Activated T-helper 2 cell treated with anti-CD3 and anti-CD28 coated beads, Interferon-gamma antibody, Interleukin-2, Interleukin-4, amounts not matched to agents 10 μg/mL and 5 μg/mL and 100 μg/mL, durations not matched to agents 14 hours and 24 hours and 36 hours (primary cell): ENCODE results near the gene NCKAP5L. TPM values are rescaled to one million over a fixed set of nuclear protein-coding genes. Genes with fewer than 3 reads are reported as not detected.

Experiments
- DNase-seq: peaks from one replicate; pipeline ENCODE4 v3.0.0; 2021; ENCODE audit warnings: low spot score
- H3K27ac Mint-ChIP-seq: one replicate; pipeline ENCODE4 v1.8.0; 2021; ENCODE audit warnings: mixed read lengths
- H3K27me3 Mint-ChIP-seq: one replicate; pipeline ENCODE4 v1.8.0; 2021; ENCODE audit warnings: low read depth, mixed read lengths
- H3K36me3 Mint-ChIP-seq: one replicate; pipeline ENCODE4 v1.8.0; 2021; ENCODE audit warnings: low read depth, mixed read lengths
- H3K4me1 Mint-ChIP-seq: one replicate; pipeline ENCODE4 v1.8.0; 2021; ENCODE audit warnings: low read depth, mixed read lengths
- H3K4me3 Mint-ChIP-seq: one replicate; pipeline ENCODE4 v1.8.0; 2021; ENCODE audit warnings: low read depth, mild to moderate bottlenecking, moderate library complexity, mixed read lengths
- H3K9me3 Mint-ChIP-seq: one replicate; pipeline ENCODE4 v1.8.0; 2021; ENCODE audit warnings: mixed read lengths
- intact Hi-C: fragments of 100-400 bp; cut with micrococcal nuclease; formaldehyde crosslinking; loops from one replicate; pipeline ENCODE4 v1.15.1; 2023
- total RNA-seq: library from RNA; stranded (reverse); gene quantifications from 2 replicates; pipeline ENCODE4 v1.2.3, GENCODE V29; 2022

The NCKAP5L gene
- total RNA-seq, 1 donor from 2014 or later, result 5.3 TPM

DNA sequence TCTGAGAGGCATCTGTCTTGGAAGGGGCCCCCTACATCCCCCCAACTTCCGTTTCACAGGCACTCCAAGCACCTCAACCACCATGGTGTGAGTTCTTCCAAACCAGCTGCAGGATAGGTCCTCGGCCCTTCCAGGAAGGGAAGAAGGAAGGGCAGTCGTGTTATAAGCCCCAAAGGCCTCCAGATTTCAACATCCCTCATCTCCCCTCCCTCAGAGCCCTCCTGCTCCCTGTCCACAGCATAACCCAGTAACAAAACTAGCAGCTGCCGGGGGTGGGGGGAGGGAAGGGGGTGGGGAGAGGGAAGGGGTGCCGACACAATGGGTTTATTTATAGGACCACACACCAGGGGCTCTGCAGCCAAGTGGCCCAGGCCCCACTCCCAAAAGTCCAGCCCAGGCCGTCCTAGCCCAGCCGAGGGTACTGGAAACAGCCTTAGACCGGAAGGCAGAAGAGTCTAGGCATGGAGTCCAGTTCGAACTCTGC is 18.3 kb downstream of the NCKAP5L start:
- H3K4me1 Mint-ChIP-seq, result peaks cover 3% of the 10 kb centered on the region
- intact Hi-C loops, result no loop called here
- no peaks in the 10 kb centered on the region for H3K27me3 Mint-ChIP-seq
- DNase-seq, result no peak
- no peaks in the 10 kb centered on the region for H3K36me3 Mint-ChIP-seq
- no peak overlapping the region for H3K4me3 Mint-ChIP-seq
- no peaks in the 10 kb centered on the region for H3K9me3 Mint-ChIP-seq
- H3K27ac Mint-ChIP-seq, result no peak overlapping the region

- no peak overlapping the region for H3K4me3 Mint-ChIP-seq
- H3K27me3 Mint-ChIP-seq, result no peaks in the 10 kb centered on the region
- H3K36me3 Mint-ChIP-seq, result no peaks in the 10 kb centered on the region
- no peak overlapping the region for H3K27ac Mint-ChIP-seq
- DNase-seq, result no peak
- intact Hi-C loops, result no loop called here
- no peaks in the 10 kb centered on the region for H3K9me3 Mint-ChIP-seq
- H3K4me1 Mint-ChIP-seq, result peaks cover 3% of the 10 kb centered on the region
Observed at GRCh38 chr12:49809381-49809905, 18.8 kb downstream of the NCKAP5L start.

DNA sequence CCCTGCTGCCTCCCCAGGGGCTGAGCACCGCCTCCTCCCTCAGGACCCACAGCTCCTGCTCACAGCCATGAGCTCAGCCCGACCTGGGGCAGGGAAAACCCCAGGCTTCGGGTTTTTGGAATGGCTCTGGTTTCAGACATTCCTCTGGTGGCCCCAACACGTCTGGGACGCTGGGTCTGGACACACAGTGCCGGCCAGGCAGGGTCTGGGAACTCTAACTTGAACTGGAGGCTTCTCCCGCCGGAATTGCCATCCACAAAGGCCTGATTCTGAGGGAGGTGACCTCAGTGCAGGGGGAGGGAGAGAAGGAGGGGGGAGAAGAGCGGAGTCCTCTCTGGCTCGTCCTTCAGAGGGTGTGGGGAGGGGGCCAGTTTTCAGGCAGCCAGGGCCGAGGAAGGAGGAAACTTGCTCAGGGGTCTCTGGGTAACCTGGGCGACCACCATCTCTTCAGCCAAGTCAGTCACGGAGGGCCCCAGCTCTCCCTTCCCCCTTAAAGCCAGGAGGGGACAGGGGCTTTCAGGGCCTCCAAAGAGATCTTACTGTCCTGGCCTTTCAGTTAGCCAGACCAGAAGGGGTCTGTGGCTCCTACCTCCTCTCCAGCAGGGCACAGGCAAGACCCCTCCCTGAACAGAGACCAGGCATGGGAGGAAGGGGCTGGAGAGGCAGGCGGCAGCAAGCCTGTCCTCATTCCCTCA is 19.4 kb downstream of the NCKAP5L start:
- DNase-seq, result no peak
- no peaks in the 10 kb centered on the region for H3K9me3 Mint-ChIP-seq
- no peaks in the 10 kb centered on the region for H3K27me3 Mint-ChIP-seq
- H3K4me3 Mint-ChIP-seq, result no peak overlapping the region
- intact Hi-C loops, result no loop called here
- H3K27ac Mint-ChIP-seq, result no peak overlapping the region
- H3K36me3 Mint-ChIP-seq, result no peaks in the 10 kb centered on the region
- H3K4me1 Mint-ChIP-seq, result peaks cover 3% of the 10 kb centered on the region

DNA sequence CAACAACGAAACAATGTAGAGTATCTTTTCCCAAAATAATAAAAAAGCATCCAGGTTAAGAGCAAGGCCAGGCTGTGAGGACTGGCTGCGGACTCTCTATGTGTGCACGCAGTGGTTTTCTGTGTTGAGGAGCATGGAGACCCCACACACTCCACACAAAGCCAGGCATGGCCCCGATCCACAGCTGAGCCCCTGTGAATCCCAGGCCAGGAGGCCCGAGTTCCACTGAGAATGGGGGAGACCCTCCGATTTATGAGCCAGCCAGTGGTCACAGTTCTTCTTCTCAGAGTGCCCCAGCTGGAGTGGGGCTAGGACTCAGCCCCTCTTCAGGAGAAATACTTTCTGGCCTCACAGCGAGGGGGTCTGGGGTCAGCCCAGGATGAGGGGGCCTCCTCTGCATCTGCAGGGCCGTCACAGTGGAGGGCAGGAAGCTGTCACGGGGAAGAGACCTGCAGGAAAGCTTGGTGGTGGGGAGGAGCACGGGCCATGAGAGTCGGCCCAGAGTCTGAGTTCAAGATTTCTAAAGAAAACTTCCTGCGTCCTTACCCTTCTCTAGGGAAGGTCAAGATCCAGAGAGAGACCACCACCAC is 20.1 kb downstream of the NCKAP5L start:
- DNase-seq, result no peak
- Mint-ChIP-seq H3K36me3 (no peaks in the 10 kb centered on the region), H3K27ac (no peak overlapping the region), H3K9me3 (no peaks in the 10 kb centered on the region), H3K27me3 (no peaks in the 10 kb centered on the region), H3K4me1 (peaks cover 3% of the 10 kb centered on the region), H3K4me3 (no peak overlapping the region)
- intact Hi-C loops, result no loop called here

DNA sequence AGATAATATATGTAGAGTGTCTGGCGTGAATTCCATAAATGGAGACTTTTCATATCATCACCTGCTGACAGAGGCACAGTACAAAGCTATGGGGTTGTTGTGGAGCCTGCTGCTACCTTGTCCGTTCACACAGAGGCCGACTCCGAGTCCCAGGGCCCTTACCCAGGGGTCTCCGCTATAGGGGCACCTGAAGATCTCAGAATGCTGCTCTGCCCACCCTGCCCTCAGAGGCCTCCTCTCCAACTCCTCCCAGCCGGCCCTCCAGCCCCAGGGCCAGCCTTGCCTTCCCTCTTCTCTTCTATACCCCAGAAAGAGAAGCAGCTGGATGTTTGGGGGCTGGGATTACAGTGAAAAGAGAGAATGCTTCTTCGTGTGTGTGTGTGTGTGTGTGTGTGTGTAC is 21.3 kb downstream of the NCKAP5L start:
- no peak for DNase-seq
- Mint-ChIP-seq H3K27ac (no peak overlapping the region), H3K4me1 (peaks cover 1% of the 10 kb centered on the region), H3K4me3 (no peak overlapping the region), H3K36me3 (no peaks in the 10 kb centered on the region), H3K9me3 (no peaks in the 10 kb centered on the region), H3K27me3 (no peaks in the 10 kb centered on the region)
- intact Hi-C loops, result no loop called here

DNA sequence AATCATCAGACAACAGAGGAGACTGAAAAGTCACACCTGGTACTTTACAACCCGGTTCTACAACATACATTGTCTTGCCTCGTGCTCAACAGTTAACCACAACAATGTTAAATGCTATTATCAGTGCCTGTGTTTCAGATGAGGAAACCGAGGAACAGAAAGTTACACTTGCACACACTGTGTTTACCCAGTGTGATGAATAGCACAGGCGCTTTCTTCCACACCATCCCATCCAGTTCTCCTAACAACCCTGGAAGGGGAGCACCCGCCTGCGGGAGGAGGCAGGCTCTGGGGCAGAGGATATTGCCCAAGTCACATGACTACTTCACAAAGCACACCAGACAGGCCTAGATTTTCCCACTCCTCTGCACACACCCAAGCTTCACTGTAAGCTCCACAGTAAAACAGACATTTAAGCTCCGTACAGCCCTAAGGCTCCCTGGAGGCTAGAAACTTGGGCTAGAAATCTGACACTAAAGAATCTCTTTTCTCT is 21.8 kb downstream of the NCKAP5L start:
- H3K27ac Mint-ChIP-seq, result no peak overlapping the region
- no peaks in the 10 kb centered on the region for H3K9me3 Mint-ChIP-seq
- no peaks in the 10 kb centered on the region for H3K27me3 Mint-ChIP-seq
- H3K36me3 Mint-ChIP-seq, result no peaks in the 10 kb centered on the region
- H3K4me3 Mint-ChIP-seq, result no peak overlapping the region
- no peak for DNase-seq
- intact Hi-C loops, result no loop called here
- no peaks in the 10 kb centered on the region for H3K4me1 Mint-ChIP-seq

- Mint-ChIP-seq H3K4me3 (no peak overlapping the region), H3K36me3 (no peaks in the 10 kb centered on the region), H3K27me3 (no peaks in the 10 kb centered on the region), H3K4me1 (no peaks in the 10 kb centered on the region), H3K27ac (no peak overlapping the region), H3K9me3 (no peaks in the 10 kb centered on the region)
- no peak for DNase-seq
- intact Hi-C loops, result no loop called here
Observed at GRCh38 chr12:49805409-49805808, 22.8 kb downstream of the NCKAP5L start.

DNA sequence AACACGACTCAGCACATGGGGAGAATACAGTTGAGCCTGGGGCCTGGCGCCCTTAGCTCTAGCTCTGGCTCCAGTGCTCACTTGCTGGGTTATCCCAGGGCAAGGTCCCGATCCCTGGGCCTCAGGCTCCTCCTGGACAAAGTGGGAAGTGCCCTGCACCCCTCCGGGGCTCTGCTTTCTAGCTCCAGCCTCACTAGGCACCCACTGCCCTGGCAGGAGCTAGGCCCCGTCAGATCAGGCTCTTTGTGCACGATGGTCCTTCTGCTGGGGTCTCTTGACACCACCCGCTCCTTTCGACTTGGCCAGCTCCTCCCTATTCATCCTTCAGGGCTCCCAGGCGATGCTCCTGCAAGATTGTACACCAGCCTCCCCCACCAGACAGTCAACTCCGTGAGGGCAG is 23.4 kb downstream of the NCKAP5L start:
- Mint-ChIP-seq H3K9me3 (no peaks in the 10 kb centered on the region), H3K4me1 (no peaks in the 10 kb centered on the region), H3K4me3 (no peak overlapping the region), H3K27ac (no peak overlapping the region), H3K27me3 (no peaks in the 10 kb centered on the region), H3K36me3 (no peaks in the 10 kb centered on the region)
- intact Hi-C loops, result no loop called here
- DNase-seq, result no peak

DNA sequence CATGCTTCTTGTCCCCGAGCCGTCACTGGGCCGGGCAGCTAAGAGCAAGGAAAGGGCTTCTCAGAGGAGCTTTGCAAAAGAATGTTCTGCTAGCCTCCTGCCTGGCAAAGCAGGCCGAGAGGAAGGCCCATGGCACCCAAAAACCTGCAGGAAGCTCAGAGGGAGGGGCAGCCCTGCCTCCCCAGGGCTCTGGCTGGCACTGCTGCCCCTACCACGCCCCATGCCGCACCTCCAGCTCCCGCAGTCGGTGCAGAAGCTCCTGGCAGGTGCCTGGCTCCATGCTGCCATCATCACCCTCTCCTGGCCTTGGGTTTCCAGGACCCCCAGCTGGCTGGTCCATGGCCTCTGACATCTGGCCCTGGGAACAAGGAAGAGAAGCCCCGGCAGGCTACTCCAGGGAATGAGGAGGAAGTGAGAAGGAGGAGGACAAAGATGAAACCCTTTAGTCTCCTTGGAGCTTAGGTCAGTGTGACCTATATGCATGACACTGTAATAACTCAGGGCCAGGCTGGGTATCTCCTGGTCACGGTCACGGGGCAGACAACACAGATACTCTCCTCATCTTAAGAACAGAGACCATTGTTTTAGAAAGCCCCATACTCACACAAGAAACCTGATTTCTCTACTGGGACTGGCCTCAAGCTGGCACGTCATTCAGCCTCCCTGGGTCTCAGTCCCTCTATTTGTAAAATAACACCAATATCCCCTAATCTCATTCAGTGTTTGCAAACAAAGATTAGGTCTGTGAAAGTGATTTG is 24.3 kb downstream of the NCKAP5L start:
- intact Hi-C loops, result no loop called here

DNA sequence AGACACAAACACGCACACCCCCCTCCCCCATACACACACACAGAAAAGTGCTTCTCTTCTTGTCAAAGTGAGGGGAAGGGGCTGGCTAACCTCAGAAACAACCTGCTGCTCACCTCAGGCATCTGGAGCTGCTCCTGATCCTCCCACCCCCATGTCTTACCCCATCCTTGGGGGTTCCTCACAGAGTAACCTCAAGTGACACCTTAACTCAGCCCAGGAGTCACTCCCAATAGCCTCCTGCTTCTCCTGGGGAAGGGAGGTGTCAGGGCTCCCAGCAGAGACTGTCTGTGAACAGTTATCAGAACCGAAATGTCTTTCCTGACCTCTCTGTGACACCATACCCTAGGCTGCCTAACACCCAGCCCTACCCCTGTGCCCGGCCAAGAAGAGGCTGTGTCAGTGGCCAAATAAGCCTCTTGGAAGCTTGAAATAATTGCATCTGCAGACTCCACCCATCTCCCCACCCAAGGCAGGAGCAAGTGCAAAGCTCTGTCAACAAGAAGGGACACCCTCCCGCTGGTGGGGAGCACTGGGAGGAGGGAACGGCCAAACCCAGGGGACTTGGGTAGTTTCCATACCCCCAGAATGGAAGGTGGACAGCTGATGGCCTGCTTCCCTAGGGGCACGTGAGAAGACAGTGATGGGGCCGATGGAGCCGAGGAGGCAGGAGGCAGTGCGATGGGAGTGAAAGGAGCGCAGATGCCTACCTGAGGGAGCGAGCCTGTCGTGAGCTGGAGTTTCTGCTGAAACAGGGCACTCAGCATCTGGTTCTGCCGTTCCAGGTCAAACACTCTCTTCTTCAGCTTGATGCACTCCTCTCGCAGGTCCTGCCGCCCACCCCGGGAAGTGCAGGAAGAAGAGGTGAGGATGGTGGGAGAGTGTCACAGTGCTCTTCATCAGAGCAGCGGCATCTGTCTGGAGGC is 26.8 kb downstream of the NCKAP5L start:
- no peak overlapping the region for H3K27ac Mint-ChIP-seq
- H3K9me3 Mint-ChIP-seq, result no peaks in the 10 kb centered on the region
- no peak for DNase-seq
- H3K27me3 Mint-ChIP-seq, result no peaks in the 10 kb centered on the region
- intact Hi-C loops, result no loop called here
- no peaks in the 10 kb centered on the region for H3K36me3 Mint-ChIP-seq
- no peak overlapping the region for H3K4me3 Mint-ChIP-seq
- H3K4me1 Mint-ChIP-seq, result no peaks in the 10 kb centered on the region

More for the DNA sequence above, 24.3 kb downstream of the NCKAP5L start:
- no peak overlapping the region for H3K4me3 Mint-ChIP-seq
- DNase-seq, result no peak
- H3K27ac Mint-ChIP-seq, result no peak overlapping the region
- H3K36me3 Mint-ChIP-seq, result no peaks in the 10 kb centered on the region
- H3K4me1 Mint-ChIP-seq, result no peaks in the 10 kb centered on the region
- no peaks in the 10 kb centered on the region for H3K27me3 Mint-ChIP-seq
- H3K9me3 Mint-ChIP-seq, result no peaks in the 10 kb centered on the region

GRCh38 chr12:49800421-49801140 is 27.6 kb downstream of the NCKAP5L start:
- H3K36me3 Mint-ChIP-seq, result no peaks in the 10 kb centered on the region
- DNase-seq, result no peak
- H3K27me3 Mint-ChIP-seq, result no peaks in the 10 kb centered on the region
- no peaks in the 10 kb centered on the region for H3K9me3 Mint-ChIP-seq
- intact Hi-C loops, result no loop called here
- no peak overlapping the region for H3K4me3 Mint-ChIP-seq
- H3K27ac Mint-ChIP-seq, result no peak overlapping the region
- no peaks in the 10 kb centered on the region for H3K4me1 Mint-ChIP-seq

DNA sequence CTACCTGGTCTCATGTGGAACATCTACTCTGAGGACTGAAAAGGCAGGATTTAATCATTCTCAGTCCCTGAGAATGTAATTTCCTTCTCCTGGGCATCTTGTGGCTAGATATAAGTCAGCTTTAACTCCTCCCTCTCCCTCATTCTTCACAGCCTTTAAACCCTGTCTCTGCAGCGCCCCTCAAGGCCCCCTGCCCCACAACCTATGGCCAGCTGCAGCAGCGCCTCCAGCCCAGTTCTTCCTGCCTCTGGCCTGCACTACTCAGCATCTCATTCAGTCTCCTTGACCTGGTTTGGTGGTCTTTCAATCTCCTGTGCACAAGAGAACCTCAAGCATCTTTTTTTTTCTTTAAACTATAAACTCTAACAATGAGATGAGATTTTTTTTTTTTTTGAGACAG is 29.3 kb downstream of the NCKAP5L start:
- H3K4me1 Mint-ChIP-seq, result no peaks in the 10 kb centered on the region
- intact Hi-C loops, result no loop called here
- no peak for DNase-seq
- no peak overlapping the region for H3K4me3 Mint-ChIP-seq
- no peak overlapping the region for H3K27ac Mint-ChIP-seq
- H3K9me3 Mint-ChIP-seq, result no peaks in the 10 kb centered on the region
- no peaks in the 10 kb centered on the region for H3K27me3 Mint-ChIP-seq
- H3K36me3 Mint-ChIP-seq, result no peaks in the 10 kb centered on the region
